Measurements from ENCODE around the gene ANKFN1. TPM values are rescaled to one million over a fixed set of nuclear protein-coding genes. Genes with fewer than 3 reads are reported as not detected.

Gene ANKFN1
- total RNA-seq, 2 donors from 2014 or later, result 1.7 to 4.4 TPM

- no peak for DNase-seq (ENCODE audit: low spot score)
- intact Hi-C loops (cut with DNase I), result no loop called here
Measured at GRCh38 chr17:56528696-56529095, 375.4 kb downstream of the ANKFN1 start.

GRCh38 chr17:56532926-56533325 is 379.7 kb downstream of the ANKFN1 start:
- no peak for DNase-seq (ENCODE audit: low spot score)
- intact Hi-C loops (cut with DNase I), result no loop called here

- DNase-seq (ENCODE audit: low spot score), result no peak
- intact Hi-C loops (cut with DNase I), result no loop called here
Measured at GRCh38 chr17:56536766-56537165, 383.5 kb downstream of the ANKFN1 start.

- no peak for DNase-seq (ENCODE audit: low spot score)
- intact Hi-C loops (cut with DNase I), result no loop called here
Measured at GRCh38 chr17:56540836-56541235, 387.6 kb downstream of the ANKFN1 start.

- intact Hi-C loops (cut with DNase I), result no loop called here
- no peak for DNase-seq (ENCODE audit: low spot score)
Measured at GRCh38 chr17:56543280-56543679, 390.0 kb downstream of the ANKFN1 start.

GRCh38 chr17:56545106-56545505 is 391.8 kb downstream of the ANKFN1 start:
- no peak for DNase-seq (ENCODE audit: low spot score)
- intact Hi-C loops (cut with DNase I), result no loop called here

GRCh38 chr17:56545930-56546329 is 392.7 kb downstream of the ANKFN1 start:
- intact Hi-C loops (cut with DNase I), result no loop called here
- no peak for DNase-seq (ENCODE audit: low spot score)

GRCh38 chr17:56548661-56549060 is 395.4 kb downstream of the ANKFN1 start:
- intact Hi-C loops (cut with DNase I), result no loop called here
- no peak for DNase-seq (ENCODE audit: low spot score)

- intact Hi-C loops (cut with DNase I), result no loop called here
Measured at GRCh38 chr17:56549501-56549900, 396.2 kb downstream of the ANKFN1 start.

GRCh38 chr17:56557682-56558081 is 404.4 kb downstream of the ANKFN1 start:
- intact Hi-C loops (cut with DNase I), result no loop called here
- no peak for DNase-seq (ENCODE audit: low spot score)

More at GRCh38 chr17:56549501-56549900, 396.2 kb downstream of the ANKFN1 start:
- DNase-seq (ENCODE audit: low spot score), result no peak

GRCh38 chr17:56558088-56558487 is 404.8 kb downstream of the ANKFN1 start:
- intact Hi-C loops (cut with DNase I), result no loop called here
- no peak for DNase-seq (ENCODE audit: low spot score)

Measured in posterior vena cava (tissue), 2 donors.